Measurements from ENCODE around the gene ANO10. TPM values are rescaled to one million over a fixed set of nuclear protein-coding genes. Genes with fewer than 3 reads are reported as not detected.
A peak's percentile ranks its signal among the peaks of the same experiment; 100 is the strongest.

Gene ANO10
- total RNA-seq, 1 donor from 2014 or later, result 45.4 TPM

- Histone ChIP-seq H3K36me3 (ENCODE audit: insufficient read depth, low read length) (no peaks in the 10 kb centered on the region), H3K27ac (ENCODE audit: low read depth, low read length) (no peak overlapping the region), H3K4me1 (ENCODE audit: insufficient read depth, low read length) (no peaks in the 10 kb centered on the region), H3K9ac (ENCODE audit: low read length) (no peak overlapping the region), H3K79me2 (ENCODE audit: insufficient read depth, low read length) (no peaks in the 10 kb centered on the region), H3K27me3 (ENCODE audit: insufficient read depth, low read length) (no peaks in the 10 kb centered on the region), H3K9me3 (ENCODE audit: insufficient read depth, low read depth, low read length) (no peaks in the 10 kb centered on the region), H3K4me3 (ENCODE audit: insufficient read depth, low read depth, low read length) (no peak overlapping the region), H3K4me2 (ENCODE audit: low read length) (no peak overlapping the region), H2AFZ (ENCODE audit: low read depth, low read length) (no peak overlapping the region), H4K20me1 (ENCODE audit: insufficient read depth, low read length) (peaks cover 4% of the 10 kb centered on the region)
- Mint-ChIP-seq H3K9me3 (ENCODE audit: unreplicated experiment) (no peaks in the 10 kb centered on the region), H3K4me1 (ENCODE audit: low read depth, unreplicated experiment) (no peaks in the 10 kb centered on the region), H3K4me3 (ENCODE audit: unreplicated experiment) (no peak overlapping the region), H3K36me3 (ENCODE audit: low read depth, unreplicated experiment) (peaks cover 2% of the 10 kb centered on the region), H3K27ac (ENCODE audit: unreplicated experiment) (no peak overlapping the region), H3K27me3 (ENCODE audit: low read depth, unreplicated experiment) (no peaks in the 10 kb centered on the region)
- peak; percentile 37 for DNase-seq (ENCODE audit: low read depth)
- TF ChIP-seq EZH2 (IDR thresholded peaks at IDR 0.05; ENCODE audit: insufficient read depth, low read length) (no peak), CTCF (IDR thresholded peaks at IDR 0.05; ENCODE audit: insufficient read depth, low read depth, low read length) (no peak)
- FAIRE-seq, result no peak
Observed at GRCh38 chr3:43505351-43505750, 116.5 kb downstream of the ANO10 start.

GRCh38 chr3:43503067-43503728 is 118.6 kb downstream of the ANO10 start:
- Histone ChIP-seq H3K4me2 (ENCODE audit: low read length) (no peak overlapping the region), H2AFZ (ENCODE audit: low read depth, low read length) (no peak overlapping the region), H3K9me3 (ENCODE audit: insufficient read depth, low read depth, low read length) (no peaks in the 10 kb centered on the region), H4K20me1 (ENCODE audit: insufficient read depth, low read length) (peaks cover 4% of the 10 kb centered on the region), H3K27ac (ENCODE audit: low read depth, low read length) (no peak overlapping the region), H3K27me3 (ENCODE audit: insufficient read depth, low read length) (no peaks in the 10 kb centered on the region), H3K79me2 (ENCODE audit: insufficient read depth, low read length) (no peaks in the 10 kb centered on the region), H3K4me1 (ENCODE audit: insufficient read depth, low read length) (no peaks in the 10 kb centered on the region), H3K9ac (ENCODE audit: low read length) (no peak overlapping the region), H3K4me3 (ENCODE audit: insufficient read depth, low read depth, low read length) (no peak overlapping the region), H3K36me3 (ENCODE audit: insufficient read depth, low read length) (no peaks in the 10 kb centered on the region)
- DNase-seq (ENCODE audit: low read depth) (no peak), FAIRE-seq (no peak)
- no peak overlapping the region for H3K4me3 Mint-ChIP-seq (ENCODE audit: unreplicated experiment)
- H3K9me3 Mint-ChIP-seq (ENCODE audit: unreplicated experiment), result no peaks in the 10 kb centered on the region
- H3K27ac Mint-ChIP-seq (ENCODE audit: unreplicated experiment), result no peak overlapping the region
- TF ChIP-seq EZH2 (IDR thresholded peaks at IDR 0.05; ENCODE audit: insufficient read depth, low read length) (no peak), CTCF (IDR thresholded peaks at IDR 0.05; ENCODE audit: insufficient read depth, low read depth, low read length) (peak; percentile 42)
- H3K27me3 Mint-ChIP-seq (ENCODE audit: low read depth, unreplicated experiment), result no peaks in the 10 kb centered on the region
- no peaks in the 10 kb centered on the region for H3K4me1 Mint-ChIP-seq (ENCODE audit: low read depth, unreplicated experiment)
- H3K36me3 Mint-ChIP-seq (ENCODE audit: low read depth, unreplicated experiment), result peaks cover 2% of the 10 kb centered on the region

- Histone ChIP-seq H3K4me1 (ENCODE audit: insufficient read depth, low read length) (peaks cover 8% of the 10 kb centered on the region), H3K9me3 (ENCODE audit: insufficient read depth, low read depth, low read length) (no peaks in the 10 kb centered on the region), H2AFZ (ENCODE audit: low read depth, low read length) (no peak overlapping the region), H3K9ac (ENCODE audit: low read length) (no peak overlapping the region), H3K27me3 (ENCODE audit: insufficient read depth, low read length) (no peaks in the 10 kb centered on the region), H3K4me2 (ENCODE audit: low read length) (no peak overlapping the region), H3K36me3 (ENCODE audit: insufficient read depth, low read length) (no peaks in the 10 kb centered on the region), H3K79me2 (ENCODE audit: insufficient read depth, low read length) (no peaks in the 10 kb centered on the region), H3K4me3 (ENCODE audit: insufficient read depth, low read depth, low read length) (no peak overlapping the region), H4K20me1 (ENCODE audit: insufficient read depth, low read length) (peaks cover 4% of the 10 kb centered on the region), H3K27ac (ENCODE audit: low read depth, low read length) (no peak overlapping the region)
- Mint-ChIP-seq H3K27ac (ENCODE audit: unreplicated experiment) (no peak overlapping the region), H3K9me3 (ENCODE audit: unreplicated experiment) (no peaks in the 10 kb centered on the region), H3K4me1 (ENCODE audit: low read depth, unreplicated experiment) (peaks cover 14% of the 10 kb centered on the region), H3K4me3 (ENCODE audit: unreplicated experiment) (no peak overlapping the region), H3K36me3 (ENCODE audit: low read depth, unreplicated experiment) (no peaks in the 10 kb centered on the region), H3K27me3 (ENCODE audit: low read depth, unreplicated experiment) (no peaks in the 10 kb centered on the region)
- no peak for DNase-seq (ENCODE audit: low read depth)
- FAIRE-seq, result no peak
- TF ChIP-seq CTCF (IDR thresholded peaks at IDR 0.05; ENCODE audit: insufficient read depth, low read depth, low read length) (no peak), EZH2 (IDR thresholded peaks at IDR 0.05; ENCODE audit: insufficient read depth, low read length) (no peak)
Observed at GRCh38 chr3:43499256-43499655, 122.6 kb downstream of the ANO10 start.
